IPS-NIHi11 (cell line): ENCODE measurements around the gene NLRX1.
"Not testable (repeated sequence)": the region's sequence is repeated elsewhere in the genome, so short reads cannot be mapped to it uniquely, and the experiment has no call there.

Experiments used
- DNase-seq: peaks from one replicate; pipeline ENCODE4 v3.0.0; 2012; ENCODE audit warnings: mixed read lengths, low spot score

The NLRX1 gene

DNA sequence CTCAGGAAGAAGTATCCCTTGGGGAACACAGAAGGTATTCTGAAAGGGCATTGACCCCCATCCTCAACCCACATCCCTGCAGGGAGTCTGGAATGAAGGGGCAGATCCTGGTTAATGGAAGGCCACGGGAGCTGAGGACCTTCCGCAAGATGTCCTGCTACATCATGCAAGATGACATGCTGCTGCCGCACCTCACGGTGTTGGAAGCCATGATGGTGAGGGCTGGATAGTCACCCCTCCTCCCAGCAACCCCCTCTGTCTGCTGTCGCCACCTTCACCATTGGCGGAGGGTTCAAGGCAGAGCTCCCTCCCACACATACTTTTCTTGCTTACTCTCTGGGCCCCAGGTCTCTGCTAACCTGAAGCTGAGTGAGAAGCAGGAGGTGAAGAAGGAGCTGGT is 14.3 kb upstream of the NLRX1 start:
- DNase-seq: no peak

GRCh38 chr11:119155733-119156492 is 12.6 kb upstream of the NLRX1 start:
- DNase-seq: peak; percentile 64

GRCh38 chr11:119156496-119156895 is 12.0 kb upstream of the NLRX1 start:
- no peak for DNase-seq

DNA sequence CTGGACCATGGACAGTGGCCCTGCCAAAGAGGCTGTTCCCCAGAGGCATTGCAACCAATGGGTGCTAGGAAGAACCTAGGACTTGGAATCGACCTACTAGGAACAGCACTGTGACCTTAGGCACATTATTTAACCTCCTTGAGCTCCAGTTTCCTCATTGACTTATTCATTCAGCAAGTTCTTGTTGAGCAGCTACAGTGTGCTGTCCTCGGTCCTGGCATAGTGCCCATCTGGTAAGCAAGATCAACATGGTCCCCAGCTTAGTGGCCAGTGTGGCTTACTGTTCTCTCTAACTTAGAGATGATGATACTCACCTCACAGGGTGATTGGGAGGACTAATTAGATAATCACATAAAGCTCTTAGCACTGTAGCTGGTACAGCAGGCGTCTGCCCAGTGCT is 11.5 kb upstream of the NLRX1 start:
- DNase-seq: no peak

DNA sequence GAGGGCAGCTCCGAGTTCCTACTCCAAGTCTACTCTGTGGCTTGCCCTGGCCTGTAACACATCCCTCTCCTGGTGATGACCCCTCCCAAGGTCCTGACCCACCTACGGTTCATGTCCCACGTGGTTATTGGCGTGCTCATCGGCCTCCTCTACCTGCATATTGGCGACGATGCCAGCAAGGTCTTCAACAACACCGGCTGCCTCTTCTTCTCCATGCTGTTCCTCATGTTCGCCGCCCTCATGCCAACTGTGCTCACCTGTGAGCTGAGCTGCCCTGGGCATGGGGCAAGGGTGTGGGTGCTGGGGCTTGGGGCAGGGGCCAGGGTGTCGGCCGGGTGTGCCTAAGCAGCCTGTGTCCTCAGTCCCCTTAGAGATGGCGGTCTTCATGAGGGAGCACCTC is 10.1 kb upstream of the NLRX1 start:
- DNase-seq: no peak

GRCh38 chr11:119160151-119160550 is 8.4 kb upstream of the NLRX1 start:
- DNase-seq: no peak

- DNase-seq: no peak
These were observed 6.7 kb upstream of the NLRX1 start for GRCh38 chr11:119161871-119162270.

GRCh38 chr11:119166368-119167076 is 2.0 kb upstream of the NLRX1 start:
- DNase-seq: no peak

DNA sequence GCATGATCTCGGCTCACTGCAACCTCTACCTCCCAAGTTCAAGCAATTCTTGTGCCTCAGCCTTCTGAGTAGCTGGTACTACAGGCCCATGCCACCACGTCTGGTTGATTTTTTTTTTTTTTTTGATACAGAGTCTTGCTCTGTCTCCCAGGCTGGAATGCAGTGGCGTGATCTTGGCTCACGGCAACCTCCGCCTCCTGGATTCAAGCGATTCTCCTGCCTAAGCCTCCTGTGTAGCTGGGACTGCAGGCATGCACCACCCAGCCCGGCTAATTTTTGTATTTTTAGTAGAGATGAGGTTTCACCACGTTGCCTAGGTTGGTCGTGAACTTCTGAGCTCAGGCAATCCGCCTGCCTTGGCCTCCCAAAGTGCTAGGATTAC is 1.5 kb upstream of the NLRX1 start:
- DNase-seq: not testable (repeated sequence)

DNA sequence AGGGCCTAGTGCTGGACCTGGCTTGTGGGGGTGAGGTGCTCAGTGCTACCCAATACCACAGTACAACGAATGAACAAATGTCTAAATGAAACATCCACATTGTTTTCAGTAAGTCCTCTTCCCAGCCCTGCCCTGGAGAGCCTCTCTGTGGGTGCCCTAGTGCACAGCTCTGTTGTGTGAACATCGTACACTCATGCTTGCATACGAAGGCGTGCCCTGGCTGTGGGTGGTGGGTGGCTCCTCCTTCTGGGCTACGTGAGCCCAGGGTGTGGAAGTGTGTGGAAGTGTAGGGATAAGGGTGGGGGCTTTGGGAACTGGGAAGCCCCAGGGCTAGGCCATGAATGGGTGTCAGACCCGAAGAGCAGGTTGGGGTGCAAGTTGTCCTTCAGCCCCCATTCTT is 592 bp upstream of the NLRX1 start:
- DNase-seq: no peak

- peak; percentile 74 for DNase-seq
These were observed 776 bp downstream of the NLRX1 start for GRCh38 chr11:119169282-119169719.

GRCh38 chr11:119172513-119172912 is 4.0 kb downstream of the NLRX1 start:
- no peak for DNase-seq

DNA sequence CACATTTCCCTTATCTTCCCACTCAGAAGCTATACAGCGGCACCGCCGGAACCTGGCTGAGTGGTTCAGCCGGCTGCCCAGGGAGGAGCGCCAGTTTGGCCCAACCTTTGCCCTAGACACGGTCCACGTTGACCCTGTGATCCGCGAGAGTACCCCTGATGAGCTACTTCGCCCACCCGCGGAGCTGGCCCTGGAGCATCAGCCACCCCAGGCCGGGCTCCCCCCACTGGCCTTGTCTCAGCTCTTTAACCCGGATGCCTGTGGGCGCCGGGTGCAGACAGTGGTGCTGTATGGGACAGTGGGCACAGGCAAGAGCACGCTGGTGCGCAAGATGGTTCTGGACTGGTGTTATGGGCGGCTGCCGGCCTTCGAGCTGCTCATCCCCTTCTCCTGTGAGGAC is 4.9 kb downstream of the NLRX1 start:
- DNase-seq: no peak

DNA sequence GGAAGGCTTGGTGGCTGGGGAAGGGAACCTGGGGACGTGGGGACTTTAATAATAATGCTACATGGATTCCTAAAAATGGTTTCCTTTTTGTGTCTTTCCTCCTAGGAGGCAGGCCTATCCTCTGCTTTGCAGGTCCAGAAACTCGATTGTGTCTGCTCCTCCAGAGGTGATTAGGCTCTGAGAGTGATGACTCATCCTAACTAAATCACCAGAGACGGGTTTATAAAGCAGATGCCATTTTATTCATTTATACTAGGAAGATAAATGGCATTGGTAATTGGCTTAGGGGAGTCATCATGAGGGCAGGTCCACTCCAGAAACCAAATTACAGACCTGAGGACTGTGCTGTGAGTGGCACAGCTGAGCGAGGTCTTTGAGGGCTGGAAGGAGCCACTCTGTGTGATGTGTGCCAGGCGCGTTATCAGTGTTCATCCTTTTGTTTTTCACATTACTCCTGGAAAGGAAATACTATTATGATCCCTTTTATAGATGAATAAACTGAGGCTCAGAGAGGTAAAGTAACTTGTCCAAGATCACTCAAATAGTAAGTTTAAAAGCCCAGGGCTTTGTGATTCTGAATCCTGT is 7.1 kb downstream of the NLRX1 start:
- DNase-seq: no peak

GRCh38 chr11:119178166-119178680 is 9.7 kb downstream of the NLRX1 start:
- DNase-seq: no peak

DNA sequence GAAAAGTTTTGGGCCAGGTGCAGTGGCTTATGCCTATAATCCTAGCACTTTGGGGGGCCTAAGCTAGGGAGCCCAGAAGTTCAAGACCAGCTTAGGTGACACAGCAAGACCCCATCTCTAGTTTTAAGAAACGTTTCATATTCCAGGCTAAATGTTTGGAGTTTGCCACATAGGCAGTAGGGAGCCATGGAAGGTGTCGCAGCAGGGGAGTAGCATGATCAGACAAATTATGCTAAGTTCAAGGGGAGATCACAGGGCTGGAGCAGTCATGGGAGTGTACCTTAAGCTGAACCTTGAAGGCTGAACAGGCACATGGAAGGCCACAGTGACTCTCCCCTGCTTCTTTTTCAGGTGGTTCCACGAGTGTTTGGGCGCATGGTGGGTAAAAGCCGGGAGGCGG is 10.8 kb downstream of the NLRX1 start:
- no peak for DNase-seq

DNA sequence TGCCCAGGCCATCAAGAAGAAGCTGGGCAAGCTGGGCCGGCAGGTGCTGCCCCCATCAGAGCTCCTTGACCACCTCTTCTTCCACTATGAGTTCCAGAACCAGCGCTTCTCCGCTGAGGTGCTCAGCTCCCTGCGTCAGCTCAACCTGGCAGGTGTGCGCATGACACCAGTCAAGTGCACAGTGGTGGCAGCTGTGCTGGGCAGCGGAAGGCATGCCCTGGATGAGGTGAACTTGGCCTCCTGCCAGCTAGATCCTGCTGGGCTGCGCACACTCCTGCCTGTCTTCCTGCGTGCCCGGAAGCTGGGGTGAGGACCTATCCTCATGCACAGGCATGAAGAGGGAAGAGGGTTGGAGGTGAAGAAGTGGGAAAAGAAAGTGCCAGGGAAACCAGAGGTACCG is 11.5 kb downstream of the NLRX1 start:
- no peak for DNase-seq

DNA sequence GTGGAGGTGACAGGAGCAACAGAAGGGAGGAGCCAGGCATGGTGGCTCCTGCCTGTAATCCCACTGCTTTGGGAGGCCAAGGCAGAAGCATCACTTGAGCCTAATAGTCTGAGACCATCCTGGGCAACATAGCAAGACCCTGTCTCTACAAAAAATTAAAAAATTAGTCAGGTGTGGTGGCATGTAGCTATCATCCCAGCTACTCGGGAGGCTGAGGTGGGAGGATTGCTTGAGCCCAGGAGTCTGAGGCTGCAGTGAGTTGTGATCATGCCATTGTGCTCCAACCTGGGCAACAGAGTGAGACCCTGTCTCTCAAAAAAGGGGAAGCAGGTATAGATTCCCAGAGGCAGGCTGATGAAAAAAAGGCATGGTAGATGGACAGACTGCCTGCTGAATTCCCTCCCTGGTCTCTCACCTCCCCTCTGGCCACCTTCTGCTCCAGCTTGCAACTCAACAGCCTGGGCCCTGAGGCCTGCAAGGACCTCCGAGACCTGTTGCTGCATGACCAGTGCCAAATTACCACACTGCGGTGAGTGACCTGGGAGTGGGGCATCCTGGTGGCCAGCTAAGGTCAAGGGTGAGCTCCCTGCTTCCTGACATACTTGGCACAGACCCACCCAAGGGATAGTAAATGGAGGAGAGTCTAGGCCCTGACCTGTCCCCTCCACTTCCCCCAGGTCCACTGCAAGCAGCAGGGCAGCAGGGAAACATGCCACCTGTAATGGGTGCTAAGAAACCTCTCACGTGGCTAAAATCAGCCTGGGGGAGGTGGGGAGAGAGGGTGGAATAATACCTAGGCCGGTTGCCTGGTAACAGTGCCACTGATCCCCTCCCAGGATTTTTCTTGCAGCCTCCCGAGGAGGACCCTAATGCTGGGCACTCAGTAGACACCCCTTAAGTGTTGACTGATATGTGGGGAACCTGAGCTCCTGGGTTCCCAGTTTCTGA is 12.5 kb downstream of the NLRX1 start:
- no peak for DNase-seq

DNA sequence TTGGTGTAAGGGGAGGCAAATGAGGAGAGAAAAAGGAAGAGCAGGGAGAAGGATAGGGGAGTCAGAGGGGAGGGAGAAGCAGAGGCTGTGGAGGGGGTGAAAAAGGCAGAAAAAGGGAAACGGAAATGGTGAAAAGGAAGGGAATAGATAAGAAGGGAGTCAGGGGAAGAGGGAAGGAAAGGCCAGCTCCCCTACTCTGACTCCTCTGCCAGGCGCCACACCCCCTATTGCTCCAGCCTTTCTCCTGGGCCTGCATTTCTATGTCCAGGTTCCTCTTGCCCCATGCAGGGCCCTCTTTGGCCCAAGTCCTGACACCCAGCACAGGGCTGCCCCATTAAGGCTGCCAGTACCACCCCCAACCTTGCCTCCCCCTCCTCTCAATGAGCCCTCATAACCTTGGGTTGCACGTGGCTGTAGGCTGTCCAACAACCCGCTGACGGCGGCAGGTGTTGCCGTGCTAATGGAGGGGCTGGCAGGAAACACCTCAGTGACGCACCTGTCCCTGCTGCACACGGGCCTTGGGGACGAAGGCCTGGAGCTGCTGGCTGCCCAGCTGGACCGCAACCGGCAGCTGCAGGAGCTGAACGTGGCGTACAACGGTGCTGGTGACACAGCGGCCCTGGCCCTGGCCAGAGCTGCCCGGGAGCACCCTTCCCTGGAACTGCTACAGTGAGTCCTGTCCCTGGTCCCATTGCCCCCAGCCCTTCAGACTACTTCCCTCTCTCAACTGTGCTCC is 13.3 kb downstream of the NLRX1 start:
- no peak for DNase-seq

DNA sequence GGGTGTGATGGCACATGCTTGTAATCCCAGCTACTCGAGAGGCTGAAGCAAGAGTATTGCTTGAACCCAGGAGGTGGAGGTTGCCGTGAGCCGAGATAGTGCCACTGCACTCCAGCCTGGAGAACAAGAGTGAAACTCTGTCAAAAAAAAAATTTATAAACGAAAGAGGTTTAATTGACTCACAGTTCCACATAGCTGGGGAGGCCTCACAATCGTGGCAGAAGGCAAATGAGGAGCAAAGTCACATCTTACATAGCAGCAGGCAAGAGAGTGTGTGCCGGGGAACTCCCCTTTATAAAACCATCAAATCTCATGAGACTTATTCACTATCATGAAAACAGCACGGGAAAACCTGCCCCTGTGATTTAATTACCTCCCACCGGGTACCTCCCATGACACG is 15.9 kb downstream of the NLRX1 start:
- DNase-seq: not testable (repeated sequence)

DNA sequence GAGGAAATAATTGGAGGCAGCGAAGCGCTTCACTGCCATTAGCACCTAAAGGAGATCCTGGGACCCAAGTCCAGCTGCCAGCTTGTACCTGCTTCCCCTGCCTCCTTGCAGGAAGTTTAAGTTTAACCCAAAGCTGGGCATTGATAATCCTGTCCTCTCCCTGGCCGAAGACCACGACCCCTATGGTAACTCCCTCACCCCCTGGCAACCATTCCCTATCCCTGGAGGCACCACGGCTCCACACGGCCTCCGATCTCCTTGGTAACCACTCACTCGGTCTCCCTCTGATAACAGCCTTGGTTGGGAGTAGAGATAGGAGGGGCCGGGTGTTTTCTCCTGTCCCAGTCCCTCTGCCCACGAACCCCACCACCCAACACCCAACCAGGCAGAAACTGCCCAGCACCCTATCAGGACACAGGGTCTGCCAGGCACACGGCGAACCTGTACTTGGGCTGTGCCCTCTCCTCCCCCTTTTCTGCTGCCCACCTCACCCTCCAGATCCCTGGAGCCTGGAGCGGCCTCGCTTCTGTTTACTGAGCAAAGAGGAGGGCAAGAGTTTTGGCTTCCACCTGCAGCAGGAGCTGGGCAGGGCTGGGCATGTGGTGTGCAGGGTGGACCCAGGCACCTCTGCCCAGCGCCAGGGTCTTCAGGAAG is 17.6 kb downstream of the NLRX1 start:
- DNase-seq: peak; percentile 14
